Suprapubic skin (tissue), 4 donors: ENCODE data around the gene SOHLH1. TPM values are rescaled to one million over a fixed set of nuclear protein-coding genes. Genes with fewer than 3 reads are reported as not detected.

Source experiments
- DNase-seq, 2 donors: peaks; one replicate each; pipeline ENCODE4 v3.0.0-alpha.2; 2019; ENCODE audit warnings: low spot score in 2 of 2
- H3K27ac ChIP-seq: fragments of 200-600 bp; sonication (generic); one replicate; pipeline ENCODE4 v1.5.1; 2019
- H3K27me3 ChIP-seq: fragments of 200-600 bp; sonication (generic); one replicate; pipeline ENCODE4 v1.5.1; 2019
- H3K36me3 ChIP-seq: fragments of 200-600 bp; sonication (generic); one replicate; pipeline ENCODE4 v1.5.1; 2019
- H3K4me1 ChIP-seq: fragments of 200-600 bp; sonication (generic); one replicate; pipeline ENCODE4 v1.5.1; 2019
- H3K4me3 ChIP-seq: fragments of 200-600 bp; sonication (generic); one replicate; pipeline ENCODE4 v1.5.1; 2019; ENCODE audit warnings: mild to moderate bottlenecking
- H3K9me3 ChIP-seq: fragments of 200-600 bp; sonication (generic); one replicate; pipeline ENCODE4 v1.5.1; 2019
- EP300 ChIP-seq: sonication (generic); formaldehyde crosslinking; IDR thresholded peaks from one replicate; pipeline ENCODE4 v1.6.1; 2017; ENCODE audit warnings: antibody characterized with exemption
- POLR2A ChIP-seq, 2 donors: fragments of 450-650 bp; IDR thresholded peaks; one replicate each; pipeline ENCODE4 v1.6.1; 2017; ENCODE audit warnings: antibody characterized with exemption in 2 of 2, mild to moderate bottlenecking in 2 of 2, moderate library complexity in 2 of 2
- POLR2AphosphoS5 ChIP-seq, 3 donors: sonication (generic); formaldehyde crosslinking; IDR thresholded peaks; one replicate each; pipeline ENCODE4 v1.6.1; 2017; ENCODE audit warnings: antibody characterized with exemption in 3 of 3
- WGBS: methylation state at CpG from one replicate; pipeline ENCODE4 v1.1.5; 2018; 5-methylcytosine and 5-hydroxymethylcytosine counted together
- total RNA-seq, 4 donors: library from RNA; depleted of rRNA; stranded (reverse); fragments of >200 nt; gene quantifications; one replicate each; pipeline ENCODE4 v1.1.0, GENCODE V29; 2016
- TF ChIP-seq, protein P1 (sequence below), 2 donors: fragments of 200-600 bp in 1 of 2; fragments of 450-650 bp in 1 of 2; sonication (generic) in 1 of 2; IDR thresholded peaks; one replicate each; pipeline ENCODE4 v1.5.1; 2016 to 2019; ENCODE audit warnings: antibody characterized with exemption in 2 of 2, mild to moderate bottlenecking in 1 of 2, moderate library complexity in 1 of 2

Gene SOHLH1, protein sequence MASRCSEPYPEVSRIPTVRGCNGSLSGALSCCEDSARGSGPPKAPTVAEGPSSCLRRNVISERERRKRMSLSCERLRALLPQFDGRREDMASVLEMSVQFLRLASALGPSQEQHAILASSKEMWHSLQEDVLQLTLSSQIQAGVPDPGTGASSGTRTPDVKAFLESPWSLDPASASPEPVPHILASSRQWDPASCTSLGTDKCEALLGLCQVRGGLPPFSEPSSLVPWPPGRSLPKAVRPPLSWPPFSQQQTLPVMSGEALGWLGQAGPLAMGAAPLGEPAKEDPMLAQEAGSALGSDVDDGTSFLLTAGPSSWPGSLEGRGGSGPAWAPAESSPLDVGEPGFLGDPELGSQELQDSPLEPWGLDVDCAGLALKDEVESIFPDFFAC
- total RNA-seq = not detected

DNA sequence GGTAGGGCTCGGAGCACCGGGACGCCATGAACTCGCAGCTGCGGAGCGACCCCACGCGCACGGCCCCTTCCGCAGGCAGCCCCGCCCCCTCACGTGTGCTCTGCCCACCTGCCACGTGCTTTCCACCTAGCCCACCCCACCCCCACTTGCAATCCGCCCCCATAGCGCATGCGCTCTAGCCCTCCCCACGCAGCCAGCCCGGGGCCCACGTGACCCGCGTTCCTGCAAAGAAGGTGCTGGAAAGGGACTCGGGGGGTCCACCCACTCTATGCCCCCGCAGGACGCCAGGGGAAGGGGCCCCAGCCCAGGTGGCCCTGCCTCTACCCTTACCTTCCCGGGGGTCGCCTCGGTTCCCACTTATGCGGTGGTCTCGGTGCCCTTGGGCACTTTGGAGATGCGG lies at the start of gene SOHLH1:
Gene SOHLH1, minus strand, starts transcription at position 42 of the 400 bp plus-strand sequence. Its CDS starts 14 bp downstream, at position 28.
- H3K4me3 ChIP-seq = no peak within 1 kb of the TSS
- peaks cover 13% of the 10 kb centered on the region for H3K4me1 ChIP-seq
- no peak within 1 kb of the TSS for H3K27ac ChIP-seq
- H3K9me3 ChIP-seq = no peaks in the 10 kb centered on the region
- no peaks in the 10 kb centered on the region for H3K36me3 ChIP-seq
- TF ChIP-seq POLR2A (IDR thresholded peaks at IDR 0.05) = no peak
- TF ChIP-seq POLR2AphosphoS5 (IDR thresholded peaks at IDR 0.05) = no peak
- TF ChIP-seq, protein P1, sequence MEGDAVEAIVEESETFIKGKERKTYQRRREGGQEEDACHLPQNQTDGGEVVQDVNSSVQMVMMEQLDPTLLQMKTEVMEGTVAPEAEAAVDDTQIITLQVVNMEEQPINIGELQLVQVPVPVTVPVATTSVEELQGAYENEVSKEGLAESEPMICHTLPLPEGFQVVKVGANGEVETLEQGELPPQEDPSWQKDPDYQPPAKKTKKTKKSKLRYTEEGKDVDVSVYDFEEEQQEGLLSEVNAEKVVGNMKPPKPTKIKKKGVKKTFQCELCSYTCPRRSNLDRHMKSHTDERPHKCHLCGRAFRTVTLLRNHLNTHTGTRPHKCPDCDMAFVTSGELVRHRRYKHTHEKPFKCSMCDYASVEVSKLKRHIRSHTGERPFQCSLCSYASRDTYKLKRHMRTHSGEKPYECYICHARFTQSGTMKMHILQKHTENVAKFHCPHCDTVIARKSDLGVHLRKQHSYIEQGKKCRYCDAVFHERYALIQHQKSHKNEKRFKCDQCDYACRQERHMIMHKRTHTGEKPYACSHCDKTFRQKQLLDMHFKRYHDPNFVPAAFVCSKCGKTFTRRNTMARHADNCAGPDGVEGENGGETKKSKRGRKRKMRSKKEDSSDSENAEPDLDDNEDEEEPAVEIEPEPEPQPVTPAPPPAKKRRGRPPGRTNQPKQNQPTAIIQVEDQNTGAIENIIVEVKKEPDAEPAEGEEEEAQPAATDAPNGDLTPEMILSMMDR (IDR thresholded peaks at IDR 0.05) = no peak
- no peak for TF ChIP-seq EP300
- WGBS = 87% methylated on average over 19 of the region's 30 CpGs
- peaks cover 70% of the 10 kb centered on the region for H3K27me3 ChIP-seq
- no peak for DNase-seq

DNA sequence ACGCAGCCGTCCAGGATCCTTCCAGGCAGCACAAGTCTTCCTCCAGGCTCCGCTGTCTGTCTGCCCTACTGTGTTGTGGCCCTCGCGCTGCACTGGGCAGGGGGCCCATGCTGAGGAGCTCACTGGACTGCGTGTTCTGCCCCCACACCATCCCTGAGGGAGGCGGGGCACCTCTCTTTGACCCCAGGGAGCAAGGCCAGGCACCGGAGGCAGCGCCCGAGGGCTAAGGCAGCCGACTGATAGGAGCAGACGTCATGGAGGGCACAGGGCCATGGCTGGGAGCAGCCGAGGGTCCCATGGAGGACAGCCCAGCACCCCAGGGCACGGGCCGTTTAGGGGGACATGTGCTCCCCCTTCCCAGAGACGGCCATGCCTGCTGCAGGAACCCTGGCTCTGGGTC lies 49.4 kb upstream of the SOHLH1 start:
- no peaks in the 10 kb centered on the region for H3K4me1 ChIP-seq
- no peaks in the 10 kb centered on the region for H3K36me3 ChIP-seq
- H3K4me3 ChIP-seq = no peak overlapping the region
- WGBS = 74% methylated on average over 3 of the region's 16 CpGs
- TF ChIP-seq POLR2AphosphoS5 (IDR thresholded peaks at IDR 0.05) = no peak
- H3K27ac ChIP-seq = no peak overlapping the region
- DNase-seq = no peak
- no peaks in the 10 kb centered on the region for H3K9me3 ChIP-seq
- H3K27me3 ChIP-seq = peaks cover 65% of the 10 kb centered on the region

DNA sequence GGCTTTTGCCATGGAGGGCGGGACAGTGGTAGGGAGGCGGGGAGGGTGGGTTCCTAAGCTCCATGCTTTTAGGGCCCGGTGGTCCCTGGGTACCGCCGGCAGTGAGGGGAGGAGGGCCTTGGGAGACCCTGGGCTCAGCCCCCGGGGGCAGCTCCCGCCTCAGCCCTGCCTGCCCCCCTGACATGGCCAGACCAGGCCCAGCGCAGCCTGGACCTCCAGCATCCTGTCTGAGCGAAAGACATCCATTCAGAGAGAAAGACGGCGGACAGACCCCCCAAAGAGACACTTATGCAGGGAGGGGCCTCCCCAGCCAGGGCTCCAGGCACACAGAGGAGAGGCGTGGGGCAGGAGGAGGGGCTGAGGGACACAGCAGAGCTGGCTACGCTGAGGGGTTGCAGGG lies 48.0 kb upstream of the SOHLH1 start:
- Histone ChIP-seq H3K4me3 (no peak overlapping the region), H3K4me1 (no peaks in the 10 kb centered on the region), H3K27me3 (peaks cover 79% of the 10 kb centered on the region), H3K9me3 (no peaks in the 10 kb centered on the region), H3K27ac (no peak overlapping the region), H3K36me3 (no peaks in the 10 kb centered on the region)
- DNase-seq = no peak
- TF ChIP-seq POLR2A (IDR thresholded peaks at IDR 0.05) (no peak), EP300 (no peak), POLR2AphosphoS5 (IDR thresholded peaks at IDR 0.05) (no peak)
- TF ChIP-seq, protein P1 (IDR thresholded peaks at IDR 0.05) = no peak
- 63% methylated on average over 8 of the region's 13 CpGs for WGBS

DNA sequence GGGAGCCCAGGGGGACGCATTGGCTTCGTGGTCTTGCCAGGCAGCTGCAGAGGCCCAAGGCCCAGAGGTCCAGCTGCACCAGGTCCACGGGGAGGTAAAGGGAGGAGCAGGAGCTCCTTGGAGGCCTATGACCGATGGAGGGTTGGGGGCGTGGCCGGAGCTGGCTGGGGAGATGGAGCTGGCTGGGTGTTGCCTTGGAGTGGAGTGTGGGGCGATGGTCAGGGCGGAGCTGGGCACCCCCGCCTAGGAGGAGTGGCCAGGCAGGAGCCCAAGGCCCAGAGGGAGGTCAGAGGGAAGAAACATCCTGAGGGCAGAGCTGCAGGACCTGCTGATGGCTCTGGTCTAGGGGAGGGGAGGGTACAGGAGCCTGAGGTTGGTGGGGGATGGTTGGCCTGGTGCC lies 47.3 kb upstream of the SOHLH1 start:
- Histone ChIP-seq H3K9me3 (no peaks in the 10 kb centered on the region), H3K4me3 (no peak overlapping the region), H3K27ac (no peak overlapping the region), H3K4me1 (no peaks in the 10 kb centered on the region), H3K27me3 (peaks cover 86% of the 10 kb centered on the region), H3K36me3 (no peaks in the 10 kb centered on the region)
- WGBS = 61% methylated on average over 9 of the region's 9 CpGs
- TF ChIP-seq, protein P1 (IDR thresholded peaks at IDR 0.05) = no peak
- TF ChIP-seq POLR2AphosphoS5 (IDR thresholded peaks at IDR 0.05) (no peak), EP300 (no peak), POLR2A (IDR thresholded peaks at IDR 0.05) (no peak)
- no peak for DNase-seq

DNA sequence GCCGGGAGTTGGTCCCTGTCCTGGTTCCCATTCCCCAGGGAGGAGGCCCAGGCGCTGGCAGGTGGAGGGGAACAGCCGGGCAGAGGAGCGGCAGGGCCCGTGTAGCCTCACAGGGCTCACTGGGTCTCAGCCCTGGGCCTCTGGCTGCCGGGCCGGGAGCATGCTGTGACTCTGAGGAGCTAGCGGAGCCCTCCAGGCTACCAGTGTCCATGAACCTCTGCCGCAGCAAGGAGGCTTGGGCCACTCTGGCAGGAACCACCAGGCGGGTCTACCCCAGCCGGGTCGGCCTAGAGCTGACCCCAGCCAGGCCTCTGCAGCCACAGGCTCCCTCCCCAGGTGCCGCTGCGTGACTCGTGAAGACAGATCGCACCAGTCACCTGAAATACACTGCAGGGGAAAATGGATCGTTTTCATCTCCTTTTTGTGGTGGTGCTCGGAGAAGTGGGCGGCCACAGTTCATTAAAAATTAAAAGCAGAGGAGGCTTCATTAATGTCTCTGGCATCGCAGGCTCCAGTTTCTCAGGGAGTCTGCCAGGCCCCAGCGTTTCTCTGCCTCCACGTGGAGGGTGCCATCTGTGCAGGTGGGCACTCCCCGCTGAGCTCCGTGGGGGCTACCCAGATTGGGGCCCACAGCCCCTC lies 46.5 kb upstream of the SOHLH1 start:
- no peaks in the 10 kb centered on the region for H3K9me3 ChIP-seq
- TF ChIP-seq POLR2A (IDR thresholded peaks at IDR 0.05) = no peak
- TF ChIP-seq EP300 = no peak
- TF ChIP-seq, protein P1 (IDR thresholded peaks at IDR 0.05) = no peak
- TF ChIP-seq POLR2AphosphoS5 (IDR thresholded peaks at IDR 0.05) = no peak
- peaks cover 91% of the 10 kb centered on the region for H3K27me3 ChIP-seq
- H3K27ac ChIP-seq = no peak overlapping the region
- DNase-seq = no peak
- no peaks in the 10 kb centered on the region for H3K36me3 ChIP-seq
- 85% methylated on average over 8 of the region's 24 CpGs for WGBS
- no peaks in the 10 kb centered on the region for H3K4me1 ChIP-seq
- H3K4me3 ChIP-seq = no peak overlapping the region
